Measurements from ENCODE around the gene SLC18A3. TPM values are rescaled to one million over a fixed set of nuclear protein-coding genes. Genes with fewer than 3 reads are reported as not detected.

SLC18A3 gene
- total and polyA plus RNA-seq, 2 experiments from 2014 or later = 0.16 TPM; not detected in 1

DNA sequence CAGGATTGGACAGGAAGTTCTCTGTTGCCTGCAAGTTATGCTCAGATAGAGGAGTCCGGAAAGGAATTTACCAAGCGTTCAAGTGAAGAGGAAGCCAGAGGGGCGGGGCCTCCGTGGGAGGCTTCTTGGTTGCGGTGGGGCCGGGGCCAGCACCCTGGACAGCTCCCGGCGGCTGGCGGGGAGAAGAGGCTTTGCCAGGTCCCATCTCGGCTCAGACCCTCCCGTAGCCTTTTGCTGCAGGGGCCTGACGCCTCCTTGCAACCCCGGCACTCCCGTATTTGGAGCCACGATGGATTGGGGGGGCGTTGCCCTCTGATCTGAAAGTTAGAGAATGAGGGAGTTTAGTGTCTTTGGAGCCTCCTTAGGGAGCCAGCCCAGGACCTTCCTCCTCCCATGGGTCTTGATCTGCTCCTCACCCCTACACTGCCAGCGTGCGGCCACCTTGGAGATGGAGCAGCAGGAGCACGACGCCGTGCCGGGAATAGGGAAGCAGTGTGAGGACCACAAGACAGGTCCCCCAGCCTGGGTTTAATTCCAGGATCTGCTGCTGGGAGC is 3.1 kb upstream of the SLC18A3 start (continued):
- TF ChIP-seq, protein P1, sequence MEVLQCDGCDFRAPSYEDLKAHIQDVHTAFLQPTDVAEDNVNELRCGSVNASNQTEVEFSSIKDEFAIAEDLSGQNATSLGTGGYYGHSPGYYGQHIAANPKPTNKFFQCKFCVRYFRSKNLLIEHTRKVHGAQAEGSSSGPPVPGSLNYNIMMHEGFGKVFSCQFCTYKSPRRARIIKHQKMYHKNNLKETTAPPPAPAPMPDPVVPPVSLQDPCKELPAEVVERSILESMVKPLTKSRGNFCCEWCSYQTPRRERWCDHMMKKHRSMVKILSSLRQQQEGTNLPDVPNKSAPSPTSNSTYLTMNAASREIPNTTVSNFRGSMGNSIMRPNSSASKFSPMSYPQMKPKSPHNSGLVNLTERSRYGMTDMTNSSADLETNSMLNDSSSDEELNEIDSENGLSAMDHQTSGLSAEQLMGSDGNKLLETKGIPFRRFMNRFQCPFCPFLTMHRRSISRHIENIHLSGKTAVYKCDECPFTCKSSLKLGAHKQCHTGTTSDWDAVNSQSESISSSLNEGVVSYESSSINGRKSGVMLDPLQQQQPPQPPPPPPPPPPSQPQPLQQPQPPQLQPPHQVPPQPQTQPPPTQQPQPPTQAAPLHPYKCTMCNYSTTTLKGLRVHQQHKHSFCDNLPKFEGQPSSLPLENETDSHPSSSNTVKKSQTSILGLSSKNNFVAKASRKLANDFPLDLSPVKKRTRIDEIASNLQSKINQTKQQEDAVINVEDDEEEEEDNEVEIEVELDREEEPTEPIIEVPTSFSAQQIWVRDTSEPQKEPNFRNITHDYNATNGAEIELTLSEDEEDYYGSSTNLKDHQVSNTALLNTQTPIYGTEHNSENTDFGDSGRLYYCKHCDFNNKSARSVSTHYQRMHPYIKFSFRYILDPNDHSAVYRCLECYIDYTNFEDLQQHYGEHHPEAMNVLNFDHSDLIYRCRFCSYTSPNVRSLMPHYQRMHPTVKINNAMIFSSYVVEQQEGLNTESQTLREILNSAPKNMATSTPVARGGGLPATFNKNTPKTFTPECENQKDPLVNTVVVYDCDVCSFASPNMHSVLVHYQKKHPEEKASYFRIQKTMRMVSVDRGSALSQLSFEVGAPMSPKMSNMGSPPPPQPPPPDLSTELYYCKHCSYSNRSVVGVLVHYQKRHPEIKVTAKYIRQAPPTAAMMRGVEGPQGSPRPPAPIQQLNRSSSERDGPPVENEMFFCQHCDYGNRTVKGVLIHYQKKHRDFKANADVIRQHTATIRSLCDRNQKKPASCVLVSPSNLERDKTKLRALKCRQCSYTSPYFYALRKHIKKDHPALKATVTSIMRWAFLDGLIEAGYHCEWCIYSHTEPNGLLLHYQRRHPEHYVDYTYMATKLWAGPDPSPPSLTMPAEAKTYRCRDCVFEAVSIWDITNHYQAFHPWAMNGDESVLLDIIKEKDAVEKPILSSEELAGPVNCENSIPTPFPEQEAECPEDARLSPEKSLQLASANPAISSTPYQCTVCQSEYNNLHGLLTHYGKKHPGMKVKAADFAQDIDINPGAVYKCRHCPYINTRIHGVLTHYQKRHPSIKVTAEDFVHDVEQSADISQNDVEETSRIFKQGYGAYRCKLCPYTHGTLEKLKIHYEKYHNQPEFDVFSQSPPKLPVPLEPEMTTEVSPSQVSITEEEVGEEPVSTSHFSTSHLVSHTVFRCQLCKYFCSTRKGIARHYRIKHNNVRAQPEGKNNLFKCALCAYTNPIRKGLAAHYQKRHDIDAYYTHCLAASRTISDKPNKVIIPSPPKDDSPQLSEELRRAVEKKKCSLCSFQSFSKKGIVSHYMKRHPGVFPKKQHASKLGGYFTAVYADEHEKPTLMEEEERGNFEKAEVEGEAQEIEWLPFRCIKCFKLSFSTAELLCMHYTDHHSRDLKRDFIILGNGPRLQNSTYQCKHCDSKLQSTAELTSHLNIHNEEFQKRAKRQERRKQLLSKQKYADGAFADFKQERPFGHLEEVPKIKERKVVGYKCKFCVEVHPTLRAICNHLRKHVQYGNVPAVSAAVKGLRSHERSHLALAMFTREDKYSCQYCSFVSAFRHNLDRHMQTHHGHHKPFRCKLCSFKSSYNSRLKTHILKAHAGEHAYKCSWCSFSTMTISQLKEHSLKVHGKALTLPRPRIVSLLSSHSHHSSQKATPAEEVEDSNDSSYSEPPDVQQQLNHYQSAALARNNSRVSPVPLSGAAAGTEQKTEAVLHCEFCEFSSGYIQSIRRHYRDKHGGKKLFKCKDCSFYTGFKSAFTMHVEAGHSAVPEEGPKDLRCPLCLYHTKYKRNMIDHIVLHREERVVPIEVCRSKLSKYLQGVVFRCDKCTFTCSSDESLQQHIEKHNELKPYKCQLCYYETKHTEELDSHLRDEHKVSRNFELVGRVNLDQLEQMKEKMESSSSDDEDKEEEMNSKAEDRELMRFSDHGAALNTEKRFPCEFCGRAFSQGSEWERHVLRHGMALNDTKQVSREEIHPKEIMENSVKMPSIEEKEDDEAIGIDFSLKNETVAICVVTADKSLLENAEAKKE (CRISPR knock-in tag; IDR thresholded peaks at IDR 0.05) = no peak

DNA sequence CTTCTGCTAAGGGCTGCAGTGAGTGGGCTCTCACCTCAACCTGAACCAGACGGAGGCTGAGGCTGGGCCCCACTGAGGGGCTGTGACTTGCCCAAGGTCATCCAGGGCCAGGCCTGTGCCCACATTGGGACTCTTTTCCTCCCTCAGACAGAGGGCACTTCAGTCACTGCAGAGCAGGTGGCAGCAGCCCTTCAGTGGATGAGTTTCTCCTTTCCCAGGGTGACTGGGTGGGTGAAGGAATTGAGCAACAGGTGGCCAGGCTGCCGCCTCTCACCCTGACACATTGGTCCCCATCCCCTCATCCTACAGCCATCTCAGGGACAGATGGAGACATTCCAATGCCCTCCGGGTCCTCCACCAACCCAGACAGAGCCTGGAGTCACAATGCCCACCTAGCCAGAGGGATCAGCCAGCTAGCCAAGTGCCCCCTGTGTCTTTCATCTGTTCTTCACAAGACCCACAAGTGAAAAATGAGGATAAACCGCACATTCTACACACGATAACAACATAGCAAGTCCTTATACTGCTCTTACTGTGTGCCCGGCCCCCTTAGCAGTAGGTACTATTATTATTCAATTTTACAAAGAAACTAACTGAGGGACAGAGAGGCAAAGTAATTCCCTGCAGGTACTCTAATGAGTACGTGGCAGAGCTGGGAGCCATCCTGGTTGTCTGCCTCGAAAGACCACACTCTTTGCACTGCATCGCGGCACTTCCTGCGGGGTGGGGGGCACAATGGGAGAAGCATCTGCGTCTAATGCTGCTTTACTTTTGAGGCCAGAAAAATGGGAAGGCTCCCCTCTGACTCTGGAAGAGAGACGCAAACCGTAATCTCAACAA is 1.7 kb upstream of the SLC18A3 start:
- no peaks in the 10 kb centered on the region for H3K36me3 ChIP-seq (ENCODE audit: insufficient read depth)
- H3K27me3 Mint-ChIP-seq (ENCODE audit: insufficient read depth, low read depth, poor library complexity) = peaks cover 86% of the 10 kb centered on the region
- no peaks in the 10 kb centered on the region for H3K9me2 ChIP-seq (ENCODE audit: insufficient read depth)
- DNase-seq (ENCODE audit: low spot score) = no peak
- peak overlapping the region; percentile 70 for H3K4me3 Mint-ChIP-seq
- H3F3A ChIP-seq (replicated peaks; ENCODE audit: low read depth) = no peaks in the 10 kb centered on the region
- H3K27ac ChIP-seq (ENCODE audit: low read depth) = no peak overlapping the region
- peak overlapping the region; percentile 92 for H3K4me2 ChIP-seq
- H2AFZ ChIP-seq = 0 out of 2 replicates have a peak overlapping the region, but pooled peaks have one; percentile 59
- H4K20me1 ChIP-seq (replicated peaks; ENCODE audit: insufficient read depth) = peaks cover 8% of the 10 kb centered on the region; the same call in 1 of the 2 replicates
- H3K4me3 ChIP-seq = peak overlapping the region; percentile 79
- no peaks in the 10 kb centered on the region for H3K36me3 Mint-ChIP-seq (ENCODE audit: low read depth)
- H3K4me1 ChIP-seq (ENCODE audit: insufficient read depth) = peaks cover 17% of the 10 kb centered on the region
- no peak overlapping the region for H3K27ac Mint-ChIP-seq
- peaks cover 99% of the 10 kb centered on the region for H3K27me3 ChIP-seq (ENCODE audit: insufficient read depth)
- no peaks in the 10 kb centered on the region for H3K79me2 ChIP-seq (replicated peaks; ENCODE audit: insufficient read depth)
- TF ChIP-seq JUNB (IDR thresholded peaks at IDR 0.05; ENCODE audit: unreplicated experiment) (no peak), EZH2 (IDR thresholded peaks at IDR 0.05; ENCODE audit: low read depth, unreplicated experiment) (no peak)
- H3K4me1 Mint-ChIP-seq = peaks cover 43% of the 10 kb centered on the region
- peaks cover 15% of the 10 kb centered on the region; the same call in 2 of the 3 replicates for H3K9me3 Mint-ChIP-seq
- no peak for ATAC-seq

Measured in GM23338 (cell line).